Gastrocnemius medialis (tissue), 4 donors: ENCODE measurements around the gene GJB5.

Experiments used
- POLR2A ChIP-seq, 2 donors: fragments of 450-650 bp; IDR thresholded peaks; one replicate each; pipeline ENCODE4 v1.6.1; 2017; ENCODE audit warnings: antibody characterized with exemption in 2 of 2, mild to moderate bottlenecking in 2 of 2, moderate library complexity in 2 of 2
- TF ChIP-seq, protein P1 (sequence below), 5 experiments: fragments of 450-650 bp in 3 of 5; fragments of 200-600 bp in 2 of 5; sonication (generic) in 2 of 5; IDR thresholded peaks in 4 of 5; conservative IDR thresholded peaks in 1 of 5; 1 replicate in 4 of 5; 2 replicates in 1 of 5; pipeline ENCODE4 v1.5.1; 2016 to 2019; ENCODE audit warnings: antibody characterized with exemption in 5 of 5, mild to moderate bottlenecking in 3 of 5, moderate library complexity in 3 of 5

GRCh38 chr1:34705077-34705476 is 49.8 kb upstream of the GJB5 start:
- TF ChIP-seq, protein P1, sequence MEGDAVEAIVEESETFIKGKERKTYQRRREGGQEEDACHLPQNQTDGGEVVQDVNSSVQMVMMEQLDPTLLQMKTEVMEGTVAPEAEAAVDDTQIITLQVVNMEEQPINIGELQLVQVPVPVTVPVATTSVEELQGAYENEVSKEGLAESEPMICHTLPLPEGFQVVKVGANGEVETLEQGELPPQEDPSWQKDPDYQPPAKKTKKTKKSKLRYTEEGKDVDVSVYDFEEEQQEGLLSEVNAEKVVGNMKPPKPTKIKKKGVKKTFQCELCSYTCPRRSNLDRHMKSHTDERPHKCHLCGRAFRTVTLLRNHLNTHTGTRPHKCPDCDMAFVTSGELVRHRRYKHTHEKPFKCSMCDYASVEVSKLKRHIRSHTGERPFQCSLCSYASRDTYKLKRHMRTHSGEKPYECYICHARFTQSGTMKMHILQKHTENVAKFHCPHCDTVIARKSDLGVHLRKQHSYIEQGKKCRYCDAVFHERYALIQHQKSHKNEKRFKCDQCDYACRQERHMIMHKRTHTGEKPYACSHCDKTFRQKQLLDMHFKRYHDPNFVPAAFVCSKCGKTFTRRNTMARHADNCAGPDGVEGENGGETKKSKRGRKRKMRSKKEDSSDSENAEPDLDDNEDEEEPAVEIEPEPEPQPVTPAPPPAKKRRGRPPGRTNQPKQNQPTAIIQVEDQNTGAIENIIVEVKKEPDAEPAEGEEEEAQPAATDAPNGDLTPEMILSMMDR (IDR thresholded peaks at IDR 0.05 in 4 of 5, conservative IDR thresholded peaks at IDR 0.05 in 1 of 5): no peak
- TF ChIP-seq POLR2A (IDR thresholded peaks at IDR 0.05): no peak
